Right kidney (tissue), 9 donors: ENCODE results near the gene HTR3E.
"Not testable (repeated sequence)": the region's sequence is repeated elsewhere in the genome, so short reads cannot be mapped to it uniquely, and the experiment has no call there.

Experiments
- DNase-seq: peaks from one replicate; pipeline ENCODE4 v3.0.0-alpha.2; 2016
- long read RNA-seq, 8 donors: transcript quantifications; one replicate each; lab custom pipeline, GENCODE V29; 2026

HTR3E gene, protein sequence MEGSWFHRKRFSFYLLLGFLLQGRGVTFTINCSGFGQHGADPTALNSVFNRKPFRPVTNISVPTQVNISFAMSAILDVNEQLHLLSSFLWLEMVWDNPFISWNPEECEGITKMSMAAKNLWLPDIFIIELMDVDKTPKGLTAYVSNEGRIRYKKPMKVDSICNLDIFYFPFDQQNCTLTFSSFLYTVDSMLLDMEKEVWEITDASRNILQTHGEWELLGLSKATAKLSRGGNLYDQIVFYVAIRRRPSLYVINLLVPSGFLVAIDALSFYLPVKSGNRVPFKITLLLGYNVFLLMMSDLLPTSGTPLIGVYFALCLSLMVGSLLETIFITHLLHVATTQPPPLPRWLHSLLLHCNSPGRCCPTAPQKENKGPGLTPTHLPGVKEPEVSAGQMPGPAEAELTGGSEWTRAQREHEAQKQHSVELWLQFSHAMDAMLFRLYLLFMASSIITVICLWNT
- long read RNA-seq, donor 1: 0 reads
- long read RNA-seq, donor 2: 0 reads
- long read RNA-seq, donor 3: 0 reads
- long read RNA-seq, donor 4: 0 reads
- long read RNA-seq, donor 5: 0 reads
- long read RNA-seq, donor 6: 0 reads
- long read RNA-seq, donor 7: 0 reads
- long read RNA-seq, donor 8: 0 reads

- DNase-seq: no peak
These were observed at the start of gene HTR3E for GRCh38 chr3:184096811-184097383. Gene HTR3E, plus strand, starts transcription at chr3:184097064. Its CDS starts 466 bp downstream, at chr3:184097530.

DNA sequence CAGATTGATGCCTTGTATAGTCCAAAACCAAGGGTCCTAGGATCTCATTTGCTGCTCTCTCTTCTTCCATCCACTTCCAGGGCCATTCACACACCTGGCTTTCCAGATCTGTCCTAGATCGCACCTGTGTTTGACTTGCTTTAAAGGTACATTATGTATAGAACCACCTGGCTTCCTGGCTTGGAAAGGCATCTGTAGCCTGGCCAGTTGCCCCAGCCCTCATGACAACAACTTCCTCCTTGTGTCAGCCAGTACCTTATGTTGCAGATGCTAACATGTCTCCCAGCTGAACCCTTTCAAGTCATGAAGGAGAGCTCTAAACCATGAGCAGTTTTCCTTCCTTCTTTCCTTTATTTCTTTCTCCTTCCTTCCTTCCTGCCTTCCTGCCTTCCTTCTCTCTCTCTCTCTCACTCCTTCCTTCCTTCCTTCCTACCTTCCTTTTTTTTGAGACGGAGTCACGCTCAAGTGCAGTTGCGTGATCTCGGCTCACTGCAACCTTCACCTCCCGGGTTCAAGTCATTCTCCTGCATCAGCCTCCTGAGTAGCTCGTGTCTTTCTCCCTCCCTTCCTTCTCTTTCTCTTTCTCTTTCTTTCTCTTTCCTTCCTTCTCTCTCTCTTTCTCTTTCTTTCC, 46.5 kb upstream of the HTR3E start:
- no peak for DNase-seq

GRCh38 chr3:184052767-184053166, 44.1 kb upstream of the HTR3E start, which contains the start of gene HTR3C:
Gene HTR3C, plus strand, starts transcription at chr3:184053047. Its CDS starts 34 bp downstream, at chr3:184053081.
- DNase-seq: no peak

GRCh38 chr3:184058029-184058428, 38.8 kb upstream of the HTR3E start:
- DNase-seq: no peak

GRCh38 chr3:184059424-184059823, 37.4 kb upstream of the HTR3E start:
- no peak for DNase-seq

DNA sequence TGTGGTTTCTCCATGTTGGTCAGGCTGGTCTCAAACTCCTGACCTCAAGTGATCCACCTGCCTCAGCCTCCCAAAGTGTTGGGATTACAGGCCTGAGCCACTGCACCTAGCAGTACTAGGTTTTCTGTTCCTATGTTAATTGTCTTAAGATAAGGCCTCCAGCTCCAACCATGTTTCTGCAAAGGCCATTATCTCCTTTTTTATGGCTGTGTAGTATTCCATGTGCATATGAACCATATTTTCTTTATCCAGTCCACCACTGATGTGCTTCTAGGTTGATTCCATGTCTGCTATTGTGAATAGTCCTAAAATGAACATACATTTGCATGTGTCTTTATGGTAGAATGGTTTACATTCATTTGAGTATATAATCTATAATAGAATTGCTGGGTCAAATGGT, 34.2 kb upstream of the HTR3E start:
- DNase-seq: no peak

DNA sequence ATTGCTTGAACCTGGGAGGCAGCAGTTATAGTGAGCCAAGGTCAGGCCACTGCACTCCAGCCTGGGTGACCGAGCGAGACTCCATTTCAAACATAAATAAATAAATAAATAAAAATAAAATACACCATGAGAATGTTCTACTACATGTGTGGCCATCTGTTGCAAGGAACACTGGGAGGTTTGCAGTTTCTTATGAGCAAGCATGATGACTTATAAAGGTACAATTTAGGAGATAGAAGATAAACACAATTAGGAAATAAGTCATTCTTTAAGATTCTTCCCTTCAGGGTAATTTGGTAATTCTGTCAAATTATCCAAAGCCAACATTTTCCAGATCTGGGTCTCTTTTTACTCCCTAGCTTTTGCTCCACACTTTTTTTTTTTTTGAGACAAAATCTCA, 30.7 kb upstream of the HTR3E start:
- DNase-seq: no peak

DNA sequence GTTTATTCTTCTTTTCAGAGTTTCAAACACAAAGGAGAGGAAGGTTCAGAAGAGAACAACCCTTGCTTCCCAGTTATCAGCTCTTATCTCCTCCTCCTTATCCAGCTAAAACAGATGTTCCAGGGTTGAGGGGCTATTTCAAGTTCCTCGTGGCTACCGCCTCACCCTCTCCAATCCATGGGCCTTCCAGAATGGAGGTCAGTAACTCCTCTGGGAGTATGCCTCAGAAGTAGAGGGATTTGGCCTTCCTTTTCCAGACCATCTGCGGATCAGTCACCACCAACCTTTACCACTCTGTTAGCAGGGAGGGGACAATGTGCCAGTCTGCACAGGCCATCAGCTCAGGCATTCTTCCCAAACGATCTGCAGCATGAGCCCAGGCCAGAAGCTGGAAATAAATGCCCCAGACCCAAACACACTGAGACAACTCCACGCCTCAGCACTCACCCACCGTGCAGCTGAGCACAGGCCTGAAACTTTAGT, 29.2 kb upstream of the HTR3E start:
- DNase-seq: no peak

DNA sequence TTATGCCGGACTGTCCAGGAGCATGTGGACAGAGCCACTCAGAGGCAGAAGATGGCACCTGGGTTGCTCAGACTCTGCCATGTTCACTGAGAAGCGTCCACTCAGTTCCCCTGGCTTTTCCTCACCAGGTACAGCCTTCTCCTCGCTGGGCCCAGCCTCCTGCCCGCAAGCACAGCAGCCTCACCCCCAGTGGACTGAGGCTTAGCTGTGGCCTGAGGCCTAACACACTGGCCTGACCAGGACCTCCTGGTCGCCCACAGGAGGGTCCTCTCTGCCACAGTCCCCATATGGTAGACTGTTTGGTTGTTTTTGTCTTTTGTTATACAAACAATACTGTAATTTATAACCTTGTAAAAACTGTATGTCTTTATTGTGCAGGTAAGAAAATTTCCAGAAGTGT, 28.5 kb upstream of the HTR3E start:
- no peak for DNase-seq

GRCh38 chr3:184071142-184071541, 25.7 kb upstream of the HTR3E start:
- DNase-seq: not testable (repeated sequence)

DNA sequence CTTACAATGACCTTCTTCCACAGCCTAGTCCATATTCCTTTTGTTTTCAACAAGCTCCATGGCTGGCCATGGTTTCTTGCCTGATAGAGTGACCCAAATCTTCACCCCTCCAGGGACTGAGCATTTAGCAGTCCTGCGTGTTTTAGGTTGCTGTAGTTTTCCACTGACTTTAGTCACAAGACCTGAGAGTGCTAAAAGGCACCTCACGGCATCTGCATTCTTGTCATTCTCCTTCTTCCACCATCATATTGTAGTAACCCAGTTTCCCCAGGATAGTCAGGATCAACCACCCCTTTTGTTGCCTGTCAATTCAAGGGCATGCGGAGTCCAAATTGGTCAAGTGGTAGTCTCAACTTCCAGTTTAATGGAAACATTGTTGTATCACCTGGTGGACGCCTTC, 23.2 kb upstream of the HTR3E start:
- DNase-seq: no peak

GRCh38 chr3:184075901-184076300, 21.0 kb upstream of the HTR3E start:
- no peak for DNase-seq

- DNase-seq: no peak
These were observed 19.0 kb upstream of the HTR3E start for GRCh38 chr3:184077881-184078280.

- DNase-seq: no peak
These were observed 18.0 kb upstream of the HTR3E start for GRCh38 chr3:184078851-184079250.

DNA sequence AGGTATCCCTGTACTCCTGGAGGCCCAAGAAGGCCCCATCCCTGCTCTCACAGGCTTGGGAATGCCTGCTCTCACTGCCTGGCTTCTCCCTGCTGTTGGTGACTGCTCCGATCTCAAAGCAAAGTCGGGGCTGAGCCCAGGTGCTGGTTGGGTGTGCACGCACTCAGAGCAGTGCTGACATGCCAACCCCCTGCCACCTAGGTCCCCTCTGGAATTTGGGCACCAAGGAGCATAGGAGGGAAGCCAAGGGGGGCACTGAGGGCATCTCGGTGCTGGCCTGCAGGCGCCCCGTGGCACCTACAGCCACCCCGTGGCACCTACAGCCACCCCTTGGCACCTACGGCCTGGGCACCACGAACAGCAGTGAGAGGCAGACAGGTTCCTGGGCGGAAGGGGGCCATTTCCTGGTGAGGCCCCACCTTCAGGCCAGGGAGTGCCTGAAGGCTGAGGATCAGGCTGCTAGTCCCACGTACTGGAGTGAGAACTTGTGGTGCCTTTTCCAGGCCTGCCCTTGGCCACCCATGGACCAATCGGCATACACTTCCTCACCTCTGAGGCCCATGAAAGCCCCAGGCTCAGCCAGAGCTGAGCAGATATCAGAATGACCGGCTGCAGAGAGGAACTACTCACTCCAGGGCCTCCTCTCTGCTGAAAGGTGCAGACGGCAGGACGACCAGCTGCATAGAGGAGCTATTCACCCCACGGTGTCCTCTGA, 15.6 kb upstream of the HTR3E start:
- DNase-seq: no peak

DNA sequence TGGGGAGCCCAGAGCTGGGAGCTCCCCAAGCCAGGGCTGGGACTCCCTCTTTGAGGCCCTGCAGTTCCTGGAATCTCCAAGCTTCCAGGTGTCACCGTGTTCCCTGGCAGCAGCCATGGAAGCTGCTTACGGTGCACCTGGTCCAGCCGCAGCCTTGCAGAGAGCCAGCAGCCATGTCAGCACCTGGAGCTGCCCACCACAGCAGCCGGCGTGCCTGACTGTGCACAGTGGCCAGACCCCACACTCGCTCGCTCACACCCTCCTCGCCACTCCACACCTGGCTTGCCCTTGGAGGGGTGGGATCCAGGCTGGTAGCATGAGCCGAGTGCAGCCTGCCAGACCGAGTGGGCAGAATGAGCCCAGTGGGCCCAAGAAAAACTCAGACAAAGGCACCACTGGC, 14.8 kb upstream of the HTR3E start:
- no peak for DNase-seq

GRCh38 chr3:184082465-184082864, 14.4 kb upstream of the HTR3E start:
- no peak for DNase-seq

- DNase-seq: no peak
These were observed 11.4 kb upstream of the HTR3E start for GRCh38 chr3:184085389-184085852.

- DNase-seq: no peak
These were observed 4.7 kb upstream of the HTR3E start for GRCh38 chr3:184092199-184092598.

DNA sequence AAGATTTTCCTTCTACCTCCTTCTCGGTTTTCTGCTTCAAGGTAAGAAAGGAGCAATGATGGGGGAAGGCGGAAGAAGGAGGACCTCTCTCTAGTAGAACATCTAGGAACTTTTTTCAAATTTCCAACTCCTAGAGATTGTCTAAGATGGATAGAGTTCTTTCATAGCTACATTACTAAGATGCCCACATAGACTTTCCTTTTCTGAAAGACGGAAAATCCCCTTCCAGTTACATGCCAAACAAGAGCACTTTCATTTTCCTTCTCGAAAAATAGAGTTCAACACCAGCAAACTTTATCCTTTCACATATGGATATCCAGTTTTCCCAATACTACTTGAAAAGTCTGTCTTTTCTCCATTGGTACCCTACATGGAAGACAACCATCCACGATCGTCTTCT, 692 bp downstream of the HTR3E start:
- no peak for DNase-seq

GRCh38 chr3:184099806-184100686, 3.2 kb downstream of the HTR3E start:
- DNase-seq: no peak
